ENCODE measurements around the gene RPRML.
"Not testable (repeated sequence)": the region's sequence is repeated elsewhere in the genome, so short reads cannot be mapped to it uniquely, and the experiment has no call there.

RPRML gene

DNA sequence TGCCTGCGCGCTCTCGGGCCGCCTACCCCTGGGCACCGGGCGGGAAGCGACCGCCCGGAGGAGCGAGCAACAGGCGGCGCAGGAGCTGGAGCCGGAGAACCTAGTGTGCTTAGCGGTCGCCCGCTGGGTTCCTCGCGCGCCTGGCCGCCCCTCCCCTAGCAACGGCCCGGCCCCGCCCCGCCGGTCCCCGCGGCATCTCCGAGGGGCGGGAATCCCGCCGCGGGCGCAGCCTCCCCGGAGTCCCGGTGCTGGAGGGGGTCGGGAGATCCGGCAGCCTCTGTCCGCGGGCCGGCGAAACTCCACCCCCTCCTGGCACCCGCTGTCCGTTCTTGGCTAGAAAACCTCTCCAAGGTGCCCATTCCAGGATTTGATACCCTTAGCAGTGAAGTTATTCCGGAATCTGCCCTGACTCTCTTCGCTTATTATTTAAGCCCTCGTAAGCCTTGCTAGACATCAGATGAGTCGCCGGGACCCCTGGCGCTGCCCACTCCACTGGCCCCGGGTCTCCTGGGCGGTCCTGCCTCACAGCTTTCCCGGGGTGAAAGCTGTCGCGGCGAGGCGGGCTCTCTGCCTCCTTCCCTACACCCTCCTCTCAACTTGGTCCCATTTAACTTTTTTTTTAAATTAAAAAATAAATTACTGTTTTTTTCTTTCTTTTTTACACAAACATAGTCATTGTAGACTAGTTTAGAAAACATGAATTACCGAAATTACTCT is at the start of gene RPRML:
RPRML (minus strand) TSS at position 107 of the 717 bp plus-strand sequence. CDS start 246 bp downstream, outside the sequence.
- DNase-seq (ENCODE audit: low read depth in 1 of 2, low spot score in 1 of 2) = no peak

DNA sequence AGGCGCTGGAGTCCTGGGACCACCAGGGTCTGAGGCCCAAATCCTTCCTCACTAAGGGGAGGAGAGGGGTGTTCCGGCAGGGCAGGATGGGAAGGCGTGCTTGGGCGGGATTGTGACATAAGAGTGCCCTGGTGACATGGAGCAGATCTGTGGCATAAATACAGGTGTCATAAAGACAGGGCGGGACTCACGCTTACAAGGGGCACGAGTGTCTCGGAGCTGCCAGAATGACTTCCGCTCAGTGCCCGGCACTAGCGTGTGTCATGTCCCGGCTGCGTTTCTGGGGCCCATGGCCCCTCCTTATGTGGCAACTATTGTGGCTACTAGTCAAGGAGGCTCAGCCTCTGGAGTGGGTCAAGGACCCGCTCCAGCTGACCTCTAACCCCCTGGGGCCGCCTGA is 37.9 kb upstream of the RPRML start:
- not testable (repeated sequence) for DNase-seq (ENCODE audit: low read depth in 1 of 2, low spot score in 1 of 2)

DNA sequence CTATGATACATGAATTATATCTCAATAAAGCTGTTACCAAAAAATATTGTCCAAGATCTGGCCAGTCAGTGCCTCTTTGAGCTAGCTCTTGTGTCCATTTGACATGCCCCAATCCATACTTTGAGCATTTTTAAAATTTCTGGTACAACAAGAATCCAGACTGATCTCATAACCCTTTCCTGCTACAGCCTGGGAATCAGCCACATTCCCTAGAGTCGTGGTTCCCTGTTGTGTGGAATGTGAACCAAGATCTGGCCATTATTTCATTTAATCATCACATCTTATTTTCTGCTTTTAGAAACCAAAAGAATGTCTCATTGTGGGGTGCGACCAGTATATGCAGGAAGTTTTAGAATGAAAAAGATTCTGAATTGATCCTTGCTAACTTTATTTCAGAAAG is 34.3 kb upstream of the RPRML start:
- no peak for DNase-seq (ENCODE audit: low read depth in 1 of 2, low spot score in 1 of 2)

DNA sequence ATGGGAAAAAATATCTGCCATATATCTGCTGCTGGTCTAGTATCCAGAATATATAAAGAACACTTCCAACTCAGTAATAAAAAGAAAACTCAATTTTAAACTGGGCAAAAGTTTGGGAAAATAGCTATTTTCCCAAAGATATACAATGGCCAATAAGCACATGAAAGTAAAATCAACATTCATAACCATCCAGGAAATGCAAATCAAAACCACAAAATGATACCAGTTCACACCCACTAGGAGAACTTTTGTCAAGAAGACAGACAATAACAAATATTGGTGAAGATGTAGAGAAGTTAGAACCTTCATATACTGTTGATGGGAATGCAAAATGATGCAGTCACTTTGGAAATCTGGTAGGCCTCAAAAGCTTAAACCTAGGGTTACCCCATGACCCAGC is 33.4 kb upstream of the RPRML start:
- DNase-seq (ENCODE audit: low read depth in 1 of 2, low spot score in 1 of 2) = no peak

DNA sequence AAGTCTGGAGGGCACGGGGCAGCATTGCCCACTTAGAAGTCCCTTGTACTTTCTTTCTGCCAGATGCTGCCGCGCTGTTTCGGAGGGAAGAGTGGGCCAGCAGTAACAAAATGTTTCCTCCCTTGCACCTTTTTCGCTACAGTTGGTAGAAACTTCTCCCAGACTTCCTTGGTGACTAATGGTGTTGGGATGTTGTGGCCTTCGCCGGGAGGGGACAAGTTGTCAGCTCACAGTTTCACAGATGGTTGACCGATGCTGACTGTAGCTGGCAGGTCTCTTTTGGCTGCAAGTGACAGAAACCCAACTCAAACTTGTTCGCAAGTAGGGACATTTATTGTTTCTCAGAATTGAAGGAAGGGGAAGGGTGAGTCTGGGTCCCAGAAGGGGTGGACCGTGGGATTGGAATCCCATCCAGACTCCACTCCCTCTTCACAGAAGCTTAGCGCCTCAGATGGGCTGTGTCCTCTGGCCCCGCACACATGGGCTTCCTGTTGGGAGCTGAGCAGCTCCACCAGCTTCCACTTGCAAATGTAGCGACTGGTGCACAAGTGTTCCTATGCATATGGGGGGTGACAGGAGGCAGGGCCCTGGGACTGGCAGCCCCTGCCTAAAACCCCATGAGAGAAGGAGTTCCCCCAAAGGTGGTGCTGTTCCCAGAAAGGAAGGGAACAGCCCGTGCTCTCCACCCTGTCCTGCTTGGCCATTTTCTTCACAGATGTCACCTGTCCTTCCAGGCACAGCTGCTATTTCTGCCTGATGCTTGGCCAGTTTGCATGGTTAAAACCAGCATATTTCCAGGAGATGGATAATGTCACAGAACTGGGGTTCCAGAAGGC is 30.9 kb upstream of the RPRML start:
- no peak for DNase-seq (ENCODE audit: low read depth in 1 of 2, low spot score in 1 of 2)

DNA sequence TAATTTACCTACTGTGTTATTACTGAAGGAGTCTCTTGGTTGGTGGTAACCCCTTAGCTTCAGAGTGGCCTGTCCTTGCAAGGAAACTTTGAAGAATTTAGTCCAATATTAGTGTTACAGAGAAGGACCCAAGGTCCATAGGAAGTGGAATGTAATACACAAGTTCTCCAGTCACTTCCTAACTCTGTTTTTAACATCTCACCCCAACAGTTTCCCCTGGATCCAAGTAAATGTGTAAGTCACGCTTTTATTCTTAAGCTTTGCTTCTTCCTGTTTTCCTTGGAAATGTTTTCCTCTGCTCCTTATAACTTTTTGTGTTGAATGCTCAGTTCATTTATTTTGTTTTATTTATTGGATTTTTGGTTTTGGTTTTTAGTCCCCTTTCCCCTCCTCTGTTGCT is 25.9 kb upstream of the RPRML start:
- DNase-seq (ENCODE audit: low read depth in 1 of 2, low spot score in 1 of 2) = no peak

DNA sequence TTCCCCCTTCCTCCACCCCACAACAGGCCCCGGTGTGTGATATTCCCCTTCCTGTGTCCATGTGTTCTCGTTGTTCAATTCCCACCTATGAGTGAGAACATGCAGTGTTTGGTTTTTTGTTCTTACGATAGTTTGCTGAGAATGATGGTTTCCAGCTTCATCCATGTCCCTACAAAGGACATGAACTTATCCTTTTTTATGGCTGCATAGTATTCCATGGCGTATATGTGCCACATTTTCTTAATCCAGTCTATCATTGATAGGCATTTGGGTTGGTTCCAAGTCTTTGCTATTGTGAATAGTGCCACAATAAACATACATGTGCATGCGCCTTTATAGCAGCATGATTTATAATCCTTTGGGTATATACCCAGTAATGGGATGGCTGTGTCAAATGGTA is 24.8 kb upstream of the RPRML start:
- not testable (repeated sequence) for DNase-seq (ENCODE audit: low read depth in 1 of 2, low spot score in 1 of 2)

DNA sequence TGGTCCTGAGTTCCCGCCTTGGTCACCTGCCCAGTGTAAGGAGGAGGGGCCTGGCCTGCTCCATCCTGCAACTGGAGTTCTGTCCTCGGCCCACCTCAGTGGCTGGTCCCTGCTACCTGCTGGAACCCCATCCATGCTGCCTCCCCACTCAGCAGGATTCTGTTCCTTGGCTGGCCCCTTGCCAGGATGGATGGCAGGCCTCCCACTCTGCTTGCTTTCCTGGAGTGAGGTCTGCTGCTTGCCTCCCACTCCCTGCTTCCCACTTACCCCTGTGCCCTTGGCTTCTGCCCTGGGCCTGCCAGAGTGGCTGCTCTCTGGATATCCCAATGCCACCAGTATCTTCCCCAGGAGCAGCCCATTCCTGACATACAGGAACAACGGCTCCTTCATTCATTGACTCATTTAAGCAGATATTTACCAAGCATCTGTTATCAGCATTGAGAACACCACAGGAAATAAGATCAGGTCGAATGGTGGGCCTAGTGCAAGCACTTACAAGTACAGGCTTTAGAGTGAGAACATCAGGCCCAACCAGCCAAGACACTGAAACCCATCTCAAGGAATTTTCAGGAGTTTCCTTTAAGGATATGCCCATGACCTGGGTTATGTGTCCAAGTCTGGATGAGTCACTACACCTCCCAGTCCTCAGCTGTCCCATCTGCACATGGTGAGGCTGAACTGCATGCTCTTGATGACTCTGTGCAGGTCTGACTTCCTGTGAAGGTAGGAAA is 17.0 kb upstream of the RPRML start:
- no peak for DNase-seq (ENCODE audit: low read depth in 1 of 2, low spot score in 1 of 2)

DNA sequence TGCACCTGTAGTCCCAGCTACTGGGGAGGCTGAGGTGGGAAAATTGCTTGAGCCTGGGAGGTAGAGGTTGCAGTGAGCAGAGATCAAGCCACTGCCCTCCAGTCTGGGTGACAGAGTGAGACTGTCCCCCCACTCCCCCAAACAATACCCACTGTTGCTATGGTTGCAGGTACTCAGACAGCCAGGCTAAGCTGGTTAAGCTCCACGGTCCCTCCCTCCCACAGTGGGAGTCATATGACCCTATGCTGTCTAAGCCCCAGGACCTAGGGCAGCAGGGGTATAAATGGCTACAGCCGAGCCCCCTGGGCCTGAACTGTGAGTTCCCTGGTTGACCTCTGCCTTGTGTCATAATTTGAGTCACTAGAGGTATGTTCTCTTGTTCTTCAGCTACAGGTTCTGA is 15.9 kb upstream of the RPRML start:
- DNase-seq (ENCODE audit: low read depth in 1 of 2, low spot score in 1 of 2) = no peak

DNA sequence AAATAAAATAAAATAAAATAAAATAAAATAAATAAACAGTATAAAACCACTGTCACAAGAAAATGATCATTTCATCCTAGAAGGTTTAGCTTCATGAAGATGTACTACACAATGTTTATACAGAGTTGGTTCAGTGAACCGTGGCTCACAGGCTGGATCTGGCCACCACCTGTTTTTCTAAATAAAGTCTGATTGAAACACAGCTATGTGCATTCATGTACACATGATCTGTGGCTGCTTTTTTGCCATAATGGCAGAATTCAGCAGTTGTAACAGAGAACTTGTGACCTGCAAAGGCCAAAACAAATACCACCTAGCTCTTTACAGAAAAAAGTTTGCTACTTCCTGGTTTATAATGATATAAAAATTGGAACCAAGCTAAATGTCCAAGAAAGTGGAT is 12.6 kb upstream of the RPRML start:
- DNase-seq (ENCODE audit: low read depth in 1 of 2, low spot score in 1 of 2) = no peak

DNA sequence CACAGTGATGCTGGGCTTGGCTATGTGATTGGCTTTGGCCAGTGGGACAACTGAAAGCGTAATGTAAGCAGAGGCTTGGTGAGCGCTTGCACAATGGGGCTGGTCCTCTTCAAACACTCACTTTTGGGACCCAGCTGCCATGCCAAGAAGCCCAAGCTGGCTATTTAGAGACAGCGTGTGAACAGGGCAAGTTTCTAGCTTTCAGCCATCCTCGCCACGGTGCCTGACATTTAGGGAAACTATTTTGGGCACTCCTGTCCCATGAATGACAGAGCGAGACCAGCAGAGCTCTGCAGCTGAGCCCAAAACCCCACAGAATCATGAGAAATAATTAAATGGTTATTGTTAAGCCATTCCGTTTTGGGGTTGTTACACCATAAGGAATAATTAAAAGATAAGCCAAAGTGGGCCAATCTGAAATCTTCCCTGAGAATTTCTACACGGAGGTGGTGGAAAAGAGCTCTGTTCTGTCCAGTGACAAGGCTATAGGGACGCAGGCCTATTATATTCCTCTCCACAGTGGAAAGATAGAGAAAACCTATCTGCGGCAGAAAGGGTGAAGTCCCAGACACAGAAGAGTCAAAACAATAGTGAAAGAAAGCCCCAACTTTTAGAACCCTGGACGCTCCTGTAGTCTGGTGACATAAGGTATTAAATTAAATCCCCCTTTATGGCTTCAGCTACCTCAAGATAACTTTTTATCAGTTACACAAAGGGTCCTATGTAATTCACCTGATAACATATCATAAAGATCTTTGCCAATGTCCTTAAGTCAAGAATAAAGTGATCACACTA is 10.8 kb upstream of the RPRML start:
- no peak for DNase-seq (ENCODE audit: low read depth in 1 of 2, low spot score in 1 of 2)

DNA sequence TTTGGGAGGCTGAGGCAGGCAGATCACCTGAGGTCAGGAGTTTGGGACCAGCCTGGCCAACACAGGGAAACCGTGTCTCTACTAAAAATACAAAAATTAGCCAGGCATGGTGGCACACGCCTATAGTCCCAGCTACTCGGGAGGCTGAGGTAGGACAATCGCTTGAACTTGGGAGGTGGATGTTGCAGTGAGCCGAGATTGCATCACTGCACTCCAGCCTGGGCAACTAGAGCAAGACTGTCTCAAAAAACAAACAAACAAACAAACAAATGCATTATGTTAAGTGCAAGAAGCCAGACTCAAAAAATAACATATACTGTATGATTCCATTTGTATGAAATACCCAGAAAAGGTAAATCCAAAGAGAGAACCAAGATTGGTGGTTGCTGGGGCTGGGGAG is 8.9 kb upstream of the RPRML start:
- DNase-seq (ENCODE audit: low read depth in 1 of 2, low spot score in 1 of 2) = not testable (repeated sequence)

DNA sequence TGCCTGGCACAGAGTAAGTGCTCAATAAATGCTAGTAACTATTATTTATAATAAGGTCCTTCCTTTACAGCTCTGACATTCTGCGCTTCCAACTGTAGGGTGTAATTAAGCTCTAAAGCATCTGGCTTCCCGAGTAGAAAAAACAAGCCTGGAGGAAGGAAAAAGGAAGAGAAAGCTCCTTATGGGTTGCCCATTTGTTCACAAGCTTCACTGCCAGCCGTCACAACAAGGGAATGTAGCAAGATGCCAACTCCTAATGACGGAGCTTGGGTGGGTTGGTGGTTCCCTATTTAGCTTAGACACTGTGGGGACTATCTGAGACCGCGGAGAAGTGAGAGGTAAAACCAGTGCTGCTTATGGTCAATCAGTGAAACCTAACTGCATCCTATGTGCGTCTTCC is 7.3 kb upstream of the RPRML start:
- DNase-seq (ENCODE audit: low read depth in 1 of 2, low spot score in 1 of 2) = no peak

DNA sequence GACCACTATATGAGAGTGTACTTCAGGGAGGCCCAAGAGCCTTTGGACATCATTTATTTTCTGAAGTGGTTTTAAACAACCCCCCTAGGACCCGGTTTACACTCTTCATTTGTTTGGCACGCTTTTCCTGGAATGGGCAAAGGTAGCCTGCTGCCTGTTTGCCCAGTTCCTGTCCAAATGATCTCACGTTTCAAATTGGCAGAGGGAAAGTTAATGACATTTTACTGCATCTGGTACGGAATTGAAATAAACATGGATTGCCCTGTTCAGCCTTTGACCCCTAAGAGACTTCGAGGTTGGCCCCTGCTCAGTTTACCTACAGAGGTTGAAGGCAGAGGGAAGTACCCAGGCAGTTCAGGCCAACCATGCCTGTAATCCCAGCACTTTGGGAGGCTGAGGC is 5.8 kb upstream of the RPRML start:
- DNase-seq (ENCODE audit: low read depth in 1 of 2, low spot score in 1 of 2) = no peak

DNA sequence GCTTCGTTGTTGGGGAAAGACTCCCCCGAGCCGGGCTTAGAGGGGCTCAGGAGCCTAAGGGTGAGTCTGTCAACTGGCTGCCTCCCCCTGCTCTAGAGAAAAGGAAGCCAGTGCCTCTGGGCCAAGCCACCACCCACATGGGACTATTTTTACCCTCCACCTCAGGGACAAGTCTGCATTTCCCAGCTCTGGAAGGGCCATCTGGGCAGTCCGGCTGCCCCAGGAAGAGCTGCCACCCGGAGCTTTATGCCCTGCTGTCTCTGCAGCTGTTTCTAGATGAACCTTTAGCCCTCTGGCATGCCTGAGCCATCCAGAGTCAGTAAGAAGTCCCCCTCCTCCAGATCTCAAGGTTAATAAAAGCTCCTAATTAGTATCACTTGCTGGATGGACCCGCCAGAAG is 5.3 kb upstream of the RPRML start:
- DNase-seq (ENCODE audit: low read depth in 1 of 2, low spot score in 1 of 2) = no peak

DNA sequence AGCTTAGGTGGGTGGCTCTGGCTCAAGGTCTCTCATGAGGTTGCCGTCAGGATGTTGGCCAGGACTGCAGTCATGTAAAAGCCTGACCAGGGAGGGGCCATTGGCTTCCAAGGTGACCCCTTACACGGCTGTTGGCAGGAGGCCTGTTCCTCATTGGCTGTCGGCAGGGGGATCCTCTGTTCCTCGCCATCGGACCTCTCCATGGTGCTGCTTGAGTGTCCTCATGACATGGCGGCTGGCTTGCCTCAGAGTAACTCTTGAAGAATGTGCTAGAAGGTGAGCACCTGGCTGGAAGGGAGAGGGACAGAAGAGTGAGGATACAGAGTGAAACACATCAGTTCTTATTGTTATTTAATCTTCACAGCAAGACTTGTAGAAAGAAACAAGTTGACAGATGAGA is 4.7 kb upstream of the RPRML start:
- DNase-seq (ENCODE audit: low read depth in 1 of 2, low spot score in 1 of 2) = no peak

DNA sequence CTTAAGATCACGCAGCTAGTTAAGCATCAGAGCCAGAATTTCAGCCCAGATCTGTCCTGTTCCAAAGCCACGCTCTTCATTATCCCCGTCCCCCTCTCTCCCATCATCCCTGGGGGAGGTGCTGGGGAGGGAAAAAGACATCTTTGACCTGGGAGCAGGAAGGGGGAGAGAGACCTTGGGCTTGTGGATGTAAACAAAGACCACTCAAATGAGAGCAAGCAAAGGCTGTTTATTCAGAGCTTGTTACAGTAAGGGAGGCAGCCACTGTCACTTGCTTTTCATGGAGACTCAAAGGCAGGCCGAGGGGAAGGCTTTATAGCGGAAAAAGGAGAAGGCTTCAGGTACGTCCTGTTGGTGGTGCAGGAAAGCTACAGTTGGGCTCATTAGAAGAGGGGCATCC is 3.5 kb upstream of the RPRML start:
- no peak for DNase-seq (ENCODE audit: low read depth in 1 of 2, low spot score in 1 of 2)

DNA sequence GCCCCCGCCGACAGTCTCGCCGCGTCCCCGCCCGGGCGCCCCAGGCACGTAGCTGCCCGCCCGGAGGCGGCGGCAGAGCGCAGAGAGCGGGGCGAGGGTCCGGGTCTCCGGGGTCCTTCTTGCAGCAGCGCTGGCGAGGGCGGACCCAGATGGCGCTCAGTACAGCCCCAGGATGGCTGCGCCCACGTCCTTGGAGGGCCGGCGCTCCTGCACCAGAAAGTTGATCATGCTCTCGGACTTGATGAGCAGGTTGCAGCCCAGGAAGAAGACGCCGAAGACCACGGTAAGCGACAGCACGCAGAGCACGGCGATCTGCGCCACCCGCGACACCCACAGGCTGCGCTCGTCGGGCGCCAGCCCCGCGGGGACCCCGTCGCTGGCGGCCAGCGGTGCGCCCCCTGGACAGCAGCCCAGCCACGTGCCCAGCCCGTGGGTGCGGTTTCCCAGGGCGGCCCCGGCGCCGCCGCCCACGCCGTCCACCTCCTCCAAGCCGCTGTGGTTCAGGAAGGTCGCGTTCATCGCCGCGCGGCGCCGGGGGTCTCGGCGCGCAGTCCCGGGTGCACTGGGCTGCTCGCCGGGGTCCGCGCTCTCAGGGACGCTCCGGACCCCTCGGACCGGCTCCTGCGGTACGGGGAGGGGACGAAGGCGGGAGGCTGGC is 435 bp downstream of the RPRML start:
- DNase-seq (ENCODE audit: low read depth in 1 of 2, low spot score in 1 of 2) = no peak

DNA sequence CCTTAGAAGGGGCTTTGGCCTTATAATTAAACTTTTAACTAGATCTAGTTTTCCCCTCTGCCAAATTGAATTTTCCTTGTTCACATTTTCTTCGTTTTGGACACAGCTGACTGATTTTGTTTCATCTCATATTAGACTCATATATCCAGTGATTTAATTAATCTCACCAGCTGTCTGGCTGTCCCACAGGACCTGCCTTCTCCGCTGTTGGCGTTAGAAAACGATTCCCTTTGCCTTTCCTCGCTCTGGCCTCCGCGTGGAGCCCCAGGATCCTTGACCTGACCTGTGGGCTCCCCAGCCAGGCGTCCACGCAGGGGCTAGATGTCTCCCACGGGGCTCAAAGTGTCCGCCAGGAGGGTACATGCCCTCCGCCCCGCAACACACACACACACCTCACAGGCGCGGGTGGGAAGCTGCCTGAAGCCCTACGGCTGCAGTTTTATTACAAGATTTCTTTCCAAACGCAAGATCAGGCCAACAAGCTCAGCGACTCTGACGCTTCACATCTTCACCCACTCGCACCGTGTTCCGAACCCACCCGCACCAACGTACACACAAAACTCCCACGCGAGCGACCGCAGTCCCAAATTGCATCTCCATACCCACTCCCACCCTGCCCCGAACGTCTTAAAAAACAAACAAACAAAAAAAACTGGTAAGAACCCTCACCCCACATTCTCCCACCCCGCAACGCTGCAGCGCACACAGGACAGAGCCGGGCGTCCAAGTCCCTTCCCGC is 1.1 kb downstream of the RPRML start:
- DNase-seq (ENCODE audit: low read depth in 1 of 2, low spot score in 1 of 2) = no peak

DNA sequence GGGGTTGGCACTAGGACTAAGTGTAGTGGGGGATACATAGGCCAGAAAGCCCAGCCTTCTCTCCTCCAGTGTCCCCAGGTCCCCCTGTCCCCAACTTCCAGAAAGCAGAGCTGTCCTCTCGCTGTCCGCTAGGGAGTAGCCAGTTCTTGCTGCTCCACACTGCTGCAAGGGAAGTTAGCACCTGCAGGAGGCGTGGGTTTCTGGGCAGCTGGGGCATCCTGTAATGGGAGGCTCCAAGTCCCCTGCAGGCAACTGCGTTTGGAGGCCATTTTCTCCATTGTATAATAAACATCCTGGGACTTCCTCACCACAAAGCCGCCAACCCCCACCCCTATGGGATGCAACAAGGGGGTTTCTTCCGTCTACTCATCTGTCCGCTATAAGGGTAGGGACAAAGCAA is 1.7 kb downstream of the RPRML start:
- no peak for DNase-seq (ENCODE audit: low read depth in 1 of 2, low spot score in 1 of 2)

Measured in activated CD4-positive, alpha-beta T cell treated with anti-CD3 and anti-CD28 coated beads, Interleukin-2, amount 50 U/mL, for 24 hours (primary cell).